Activated naive CD4-positive, alpha-beta T cell treated with anti-CD3 and anti-CD28 coated beads, Interleukin-2, amount 10 ng/mL, durations not matched to agents 7 days and 5 days (primary cell): ENCODE measurements around the gene GUCY2D.

Experiments used
- CTCF ChIA-PET: fragments of 350-600 bp; sonication (Branson Sonifier 250); formaldehyde crosslinking; loops from one replicate; lab custom pipeline; 2021; ENCODE audit warnings: antibody characterized with exemption; lab: Charles Lee
- DNase-seq: peaks from one replicate; pipeline ENCODE4 v3.0.0-alpha.2; 2020
- H3K27ac Mint-ChIP-seq: one replicate; pipeline ENCODE4 v1.8.0; 2021; ENCODE audit warnings: mild to moderate bottlenecking, moderate library complexity, mixed read lengths
- H3K27me3 Mint-ChIP-seq: one replicate; pipeline ENCODE4 v1.8.0; 2021; ENCODE audit warnings: mild to moderate bottlenecking, mixed read lengths
- H3K36me3 Mint-ChIP-seq: one replicate; pipeline ENCODE4 v1.8.0; 2021; ENCODE audit warnings: mixed read lengths
- H3K4me1 Mint-ChIP-seq: one replicate; pipeline ENCODE4 v1.8.0; 2021; ENCODE audit warnings: mixed read lengths
- H3K4me3 Mint-ChIP-seq: one replicate; pipeline ENCODE4 v1.8.0; 2021; ENCODE audit warnings: mild to moderate bottlenecking, moderate library complexity, mixed read lengths
- H3K9me3 Mint-ChIP-seq: one replicate; pipeline ENCODE4 v1.8.0; 2021; ENCODE audit warnings: mixed read lengths

Gene GUCY2D

GRCh38 chr17:7977805-7978204 is 24.6 kb upstream of the GUCY2D start:
- Mint-ChIP-seq H3K36me3 (peaks cover 6% of the 10 kb centered on the region), H3K27me3 (peaks cover 22% of the 10 kb centered on the region), H3K4me1 (no peaks in the 10 kb centered on the region), H3K27ac (no peak overlapping the region), H3K4me3 (no peak overlapping the region), H3K9me3 (peaks cover 19% of the 10 kb centered on the region)
- no peak for DNase-seq
- CTCF ChIA-PET, result interaction anchor here (1.1 kb wide), 1 partner anchor 10 kb away, joined by 3 read pairs; no protein-coding TSS in a partner anchor

- CTCF ChIA-PET, result interaction anchor here (1.0 to 11.6 kb wide), 3 partner anchors 8 to 119 kb away, joined by 3 to 120 read pairs (median 4); no protein-coding TSS in a partner anchor
- Mint-ChIP-seq H3K9me3 (no peaks in the 10 kb centered on the region), H3K36me3 (no peaks in the 10 kb centered on the region), H3K27ac (no peak overlapping the region), H3K4me1 (no peaks in the 10 kb centered on the region), H3K4me3 (no peak overlapping the region), H3K27me3 (peaks cover 20% of the 10 kb centered on the region)
- DNase-seq, result no peak
Measured at GRCh38 chr17:7982173-7982572, 20.2 kb upstream of the GUCY2D start.

- Mint-ChIP-seq H3K27me3 (peaks cover 23% of the 10 kb centered on the region), H3K4me1 (no peaks in the 10 kb centered on the region), H3K4me3 (no peak overlapping the region), H3K9me3 (no peaks in the 10 kb centered on the region), H3K27ac (no peak overlapping the region), H3K36me3 (no peaks in the 10 kb centered on the region)
- CTCF ChIA-PET, result interaction anchor here (1.3 to 11.6 kb wide), 3 partner anchors 27 to 120 kb away, joined by 3 to 120 read pairs (median 4); no protein-coding TSS in a partner anchor
- DNase-seq, result no peak
Measured at GRCh38 chr17:7982666-7983065, 19.7 kb upstream of the GUCY2D start.

- Mint-ChIP-seq H3K4me3 (no peak overlapping the region), H3K4me1 (peaks cover 12% of the 10 kb centered on the region), H3K27ac (no peak overlapping the region), H3K9me3 (no peaks in the 10 kb centered on the region), H3K36me3 (no peaks in the 10 kb centered on the region), H3K27me3 (peaks cover 24% of the 10 kb centered on the region)
- CTCF ChIA-PET, result interaction anchor here (1.0 to 11.6 kb wide), 3 partner anchors 72 to 122 kb away, joined by 3 to 120 read pairs (median 4); no protein-coding TSS in a partner anchor
- no peak for DNase-seq
Measured at GRCh38 chr17:7984904-7985303, 17.5 kb upstream of the GUCY2D start.

- CTCF ChIA-PET, result interaction anchor here (0.7 to 11.6 kb wide), 14 partner anchors 9 to 244 kb away, joined by 3 to 120 read pairs (median 3); partner anchors contain the start of genes CNTROB, RNF227 and TRAPPC1
- no peak overlapping the region for H3K4me3 Mint-ChIP-seq
- no peak for DNase-seq
- peaks cover 29% of the 10 kb centered on the region for H3K4me1 Mint-ChIP-seq
- H3K36me3 Mint-ChIP-seq, result no peaks in the 10 kb centered on the region
- no peaks in the 10 kb centered on the region for H3K9me3 Mint-ChIP-seq
- no peak overlapping the region for H3K27ac Mint-ChIP-seq
- peaks cover 17% of the 10 kb centered on the region for H3K27me3 Mint-ChIP-seq
Measured at GRCh38 chr17:7987112-7987893, 15.1 kb upstream of the GUCY2D start.

- Mint-ChIP-seq H3K9me3 (no peaks in the 10 kb centered on the region), H3K4me3 (peak overlapping the region; percentile 13), H3K27ac (peak overlapping the region; percentile 75), H3K36me3 (no peaks in the 10 kb centered on the region), H3K27me3 (peaks cover 22% of the 10 kb centered on the region), H3K4me1 (peaks cover 35% of the 10 kb centered on the region)
- CTCF ChIA-PET, result interaction anchor here (0.7 to 11.6 kb wide), 22 partner anchors 10 to 245 kb away, joined by 3 to 120 read pairs (median 5); partner anchors contain the start of genes CNTROB, GUCY2D, RNF227 and TRAPPC1
- peak; percentile 62 for DNase-seq
Measured at GRCh38 chr17:7988750-7989178, 13.7 kb upstream of the GUCY2D start.

GRCh38 chr17:7989781-7990655 is 12.4 kb upstream of the GUCY2D start:
- H3K27ac Mint-ChIP-seq, result peak overlapping the region; percentile 74
- peaks cover 35% of the 10 kb centered on the region for H3K4me1 Mint-ChIP-seq
- peaks cover 28% of the 10 kb centered on the region for H3K27me3 Mint-ChIP-seq
- peak overlapping the region; percentile 70 for H3K4me3 Mint-ChIP-seq
- CTCF ChIA-PET, result interaction anchor here (0.6 to 11.6 kb wide), 40 partner anchors 8 to 246 kb away, joined by 3 to 120 read pairs (median 4); partner anchors contain the start of genes ALOXE3, CNTROB, CYB5D1 and GUCY2D
- no peaks in the 10 kb centered on the region for H3K36me3 Mint-ChIP-seq
- DNase-seq, result peak; percentile 93
- no peaks in the 10 kb centered on the region for H3K9me3 Mint-ChIP-seq

GRCh38 chr17:7992516-7992915 is 9.9 kb upstream of the GUCY2D start:
- CTCF ChIA-PET, result interaction anchor here (0.9 to 1.5 kb wide), 6 partner anchors 47 to 248 kb away, joined by 3 to 4 read pairs (median 4); partner anchors contain the start of gene CNTROB
- peaks cover 38% of the 10 kb centered on the region for H3K4me1 Mint-ChIP-seq
- H3K27me3 Mint-ChIP-seq, result peaks cover 35% of the 10 kb centered on the region
- peak overlapping the region; percentile 7 for H3K4me3 Mint-ChIP-seq
- DNase-seq, result no peak
- H3K27ac Mint-ChIP-seq, result no peak overlapping the region
- H3K9me3 Mint-ChIP-seq, result no peaks in the 10 kb centered on the region
- no peaks in the 10 kb centered on the region for H3K36me3 Mint-ChIP-seq

GRCh38 chr17:7992924-7993323 is 9.5 kb upstream of the GUCY2D start:
- no peaks in the 10 kb centered on the region for H3K9me3 Mint-ChIP-seq
- peaks cover 37% of the 10 kb centered on the region for H3K27me3 Mint-ChIP-seq
- no peak overlapping the region for H3K4me3 Mint-ChIP-seq
- H3K27ac Mint-ChIP-seq, result no peak overlapping the region
- peak; percentile 33 for DNase-seq
- no peaks in the 10 kb centered on the region for H3K36me3 Mint-ChIP-seq
- CTCF ChIA-PET, result interaction anchor here (0.9 to 1.5 kb wide), 6 partner anchors 47 to 248 kb away, joined by 3 to 4 read pairs (median 3); no protein-coding TSS in a partner anchor
- peaks cover 38% of the 10 kb centered on the region for H3K4me1 Mint-ChIP-seq

- DNase-seq, result no peak
- no peak overlapping the region for H3K27ac Mint-ChIP-seq
- H3K27me3 Mint-ChIP-seq, result peaks cover 48% of the 10 kb centered on the region
- H3K4me1 Mint-ChIP-seq, result peaks cover 33% of the 10 kb centered on the region
- CTCF ChIA-PET, result interaction anchor here (1.2 kb wide), 1 partner anchor 61 kb away, joined by 3 read pairs; no protein-coding TSS in a partner anchor
- no peaks in the 10 kb centered on the region for H3K36me3 Mint-ChIP-seq
- H3K4me3 Mint-ChIP-seq, result no peak overlapping the region
- H3K9me3 Mint-ChIP-seq, result no peaks in the 10 kb centered on the region
Measured at GRCh38 chr17:7993972-7994589, 8.3 kb upstream of the GUCY2D start.

- peaks cover 58% of the 10 kb centered on the region for H3K27me3 Mint-ChIP-seq
- CTCF ChIA-PET, result interaction anchor here (2.3 kb wide), 1 partner anchor 252 kb away, joined by 10 read pairs; no protein-coding TSS in a partner anchor
- H3K4me1 Mint-ChIP-seq, result peaks cover 20% of the 10 kb centered on the region
- no peaks in the 10 kb centered on the region for H3K36me3 Mint-ChIP-seq
- no peak for DNase-seq
- H3K4me3 Mint-ChIP-seq, result no peak overlapping the region
- H3K27ac Mint-ChIP-seq, result no peak overlapping the region
- H3K9me3 Mint-ChIP-seq, result no peaks in the 10 kb centered on the region
Measured at GRCh38 chr17:7995724-7996123, 6.7 kb upstream of the GUCY2D start.

- Mint-ChIP-seq H3K27ac (no peak overlapping the region), H3K9me3 (no peaks in the 10 kb centered on the region), H3K4me3 (no peak overlapping the region), H3K4me1 (peaks cover 14% of the 10 kb centered on the region), H3K36me3 (no peaks in the 10 kb centered on the region), H3K27me3 (peaks cover 68% of the 10 kb centered on the region)
- CTCF ChIA-PET, result interaction anchor here (0.6 to 2.3 kb wide), 21 partner anchors 21 to 266 kb away, joined by 3 to 10 read pairs (median 3); partner anchors contain the start of genes KDM6B and NAA38
- DNase-seq, result peak; percentile 73
Measured at GRCh38 chr17:7997186-7997585, 5.2 kb upstream of the GUCY2D start.
